Right atrium auricular region (tissue), 2 donors: ENCODE measurements around the gene ZNF160. TPM values are rescaled to one million over a fixed set of nuclear protein-coding genes. Genes with fewer than 3 reads are reported as not detected.
A peak's percentile ranks its signal among the peaks of the same experiment; 100 is the strongest.
"Not testable (repeated sequence)": the region's sequence is repeated elsewhere in the genome, so short reads cannot be mapped to it uniquely, and the experiment has no call there.

Experiments
- DNase-seq: peaks from one replicate; pipeline ENCODE4 v3.0.0-alpha.2; 2019; ENCODE audit warnings: low spot score
- H3K27ac ChIP-seq, 2 donors: fragments of 200-600 bp; sonication (generic); 1 replicate in 1 of 2; 2 replicates in 1 of 2; pipeline ENCODE4 v1.5.1; 2016 to 2019
- H3K27me3 ChIP-seq, 2 donors: fragments of 200-600 bp; sonication (generic); one replicate each; pipeline versions ENCODE4 v1.5.1 to v1.6.0; 2017 to 2019
- H3K36me3 ChIP-seq: fragments of 200-600 bp; sonication (generic); one replicate; pipeline ENCODE4 v1.5.1; 2016
- H3K4me1 ChIP-seq, 2 donors: fragments of 200-600 bp; sonication (generic); one replicate each; pipeline versions ENCODE4 v1.5.1 to v1.6.0; 2017 to 2019
- H3K4me3 ChIP-seq, 2 donors: fragments of 200-600 bp; sonication (generic); 1 replicate in 1 of 2; 2 replicates in 1 of 2; pipeline ENCODE4 v1.5.1; 2017 to 2019; ENCODE audit warnings: mild to moderate bottlenecking in 1 of 2, moderate library complexity in 1 of 2
- H3K9me3 ChIP-seq, 2 donors: fragments of 200-600 bp; sonication (generic); one replicate each; pipeline ENCODE4 v1.5.1; 2019
- total RNA-seq, 2 donors: library from RNA; depleted of rRNA; stranded (reverse); fragments of >200 nt; gene quantifications; one replicate each; pipeline ENCODE4 v1.1.0, GENCODE V29; 2016
- TF ChIP-seq, protein P1 (sequence below), 2 donors: fragments of 200-600 bp; sonication (generic); IDR thresholded peaks; one replicate each; pipeline ENCODE4 v1.5.1; 2019; ENCODE audit warnings: antibody characterized with exemption in 2 of 2

ZNF160 gene
- total RNA-seq, 2 donors from 2014 or later, result 16.6 to 19.2 TPM

DNA sequence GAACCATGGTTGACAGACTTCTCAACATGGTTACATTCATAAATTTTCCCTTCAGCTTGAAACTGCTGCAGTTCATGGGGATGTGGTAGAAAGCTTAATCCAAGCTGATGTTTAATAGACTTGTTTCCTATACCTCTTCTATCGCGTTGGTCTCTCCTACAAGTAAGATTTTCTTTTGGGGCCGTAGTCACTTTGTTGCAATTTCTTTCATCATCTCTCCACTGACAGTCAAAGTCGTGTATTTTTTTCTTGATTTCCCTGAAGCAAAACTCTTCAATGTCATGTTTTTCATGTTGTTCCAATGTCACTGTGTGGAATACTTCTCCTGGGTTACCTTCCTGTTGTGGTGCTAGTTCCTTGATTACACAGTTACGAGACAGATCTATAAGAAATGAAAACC lies 6.3 kb upstream of the ZNF160 start:
- peaks cover 43% of the 10 kb centered on the region for H3K36me3 ChIP-seq
- TF ChIP-seq, protein P1, sequence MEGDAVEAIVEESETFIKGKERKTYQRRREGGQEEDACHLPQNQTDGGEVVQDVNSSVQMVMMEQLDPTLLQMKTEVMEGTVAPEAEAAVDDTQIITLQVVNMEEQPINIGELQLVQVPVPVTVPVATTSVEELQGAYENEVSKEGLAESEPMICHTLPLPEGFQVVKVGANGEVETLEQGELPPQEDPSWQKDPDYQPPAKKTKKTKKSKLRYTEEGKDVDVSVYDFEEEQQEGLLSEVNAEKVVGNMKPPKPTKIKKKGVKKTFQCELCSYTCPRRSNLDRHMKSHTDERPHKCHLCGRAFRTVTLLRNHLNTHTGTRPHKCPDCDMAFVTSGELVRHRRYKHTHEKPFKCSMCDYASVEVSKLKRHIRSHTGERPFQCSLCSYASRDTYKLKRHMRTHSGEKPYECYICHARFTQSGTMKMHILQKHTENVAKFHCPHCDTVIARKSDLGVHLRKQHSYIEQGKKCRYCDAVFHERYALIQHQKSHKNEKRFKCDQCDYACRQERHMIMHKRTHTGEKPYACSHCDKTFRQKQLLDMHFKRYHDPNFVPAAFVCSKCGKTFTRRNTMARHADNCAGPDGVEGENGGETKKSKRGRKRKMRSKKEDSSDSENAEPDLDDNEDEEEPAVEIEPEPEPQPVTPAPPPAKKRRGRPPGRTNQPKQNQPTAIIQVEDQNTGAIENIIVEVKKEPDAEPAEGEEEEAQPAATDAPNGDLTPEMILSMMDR (IDR thresholded peaks at IDR 0.05), result no peak
- no peak for DNase-seq
- no peak overlapping the region for H3K4me3 ChIP-seq
- no peaks in the 10 kb centered on the region for H3K4me1 ChIP-seq
- no peaks in the 10 kb centered on the region for H3K9me3 ChIP-seq
- no peak overlapping the region for H3K27ac ChIP-seq
- no peaks in the 10 kb centered on the region for H3K27me3 ChIP-seq

DNA sequence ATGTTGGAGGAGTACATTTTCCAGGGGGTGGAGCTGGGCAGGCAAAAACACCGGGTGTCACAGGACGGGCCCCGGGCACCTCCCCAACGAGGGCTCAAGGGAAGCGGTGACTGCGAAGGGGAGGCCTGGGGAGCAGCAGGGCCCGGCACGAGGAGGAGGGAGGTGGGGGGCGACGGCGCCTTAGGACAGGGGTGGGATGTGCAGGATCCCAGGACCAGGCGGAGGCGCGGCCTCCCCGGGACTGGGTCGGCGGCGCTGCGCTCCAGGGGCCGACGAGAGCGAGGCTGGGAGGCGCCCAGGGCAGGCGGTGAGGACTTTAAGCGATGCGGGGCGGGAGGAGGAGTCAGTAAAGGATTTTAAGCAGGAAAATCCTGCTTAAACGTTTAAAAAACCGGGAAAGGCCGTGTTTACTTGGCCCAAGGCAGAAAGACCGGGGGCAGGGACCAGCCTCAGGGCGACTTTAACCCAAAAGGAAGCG lies 427 bp downstream of the ZNF160 start:
- H3K4me3 ChIP-seq, result peak overlapping the region; percentile 91 to 95
- DNase-seq, result peak; percentile 61

GRCh38 chr19:53102206-53102755 lies 941 bp downstream of the ZNF160 start:
- peak overlapping the region; percentile 91 to 95 for H3K4me3 ChIP-seq
- H3K36me3 ChIP-seq, result no peaks in the 10 kb centered on the region
- H3K9me3 ChIP-seq, result no peaks in the 10 kb centered on the region
- peak overlapping the region; percentile 95 to 99 for H3K27ac ChIP-seq
- TF ChIP-seq, protein P1 (IDR thresholded peaks at IDR 0.05), result no peak
- peaks cover 0 to 35% of the 10 kb centered on the region in 2 donors for H3K4me1 ChIP-seq
- no peaks in the 10 kb centered on the region for H3K27me3 ChIP-seq
- no peak for DNase-seq

More for the DNA sequence above, 427 bp downstream of the ZNF160 start:
- H3K9me3 ChIP-seq, result no peaks in the 10 kb centered on the region
- TF ChIP-seq, protein P1 (IDR thresholded peaks at IDR 0.05), result no peak
- no peaks in the 10 kb centered on the region for H3K27me3 ChIP-seq
- peaks cover under 1% of the 10 kb centered on the region for H3K36me3 ChIP-seq
- peak overlapping the region; percentile 95 to 99 for H3K27ac ChIP-seq
- peaks cover 0 to 35% of the 10 kb centered on the region in 2 donors for H3K4me1 ChIP-seq

GRCh38 chr19:53101518-53101917 lies 1.7 kb downstream of the ZNF160 start:
- Histone ChIP-seq H3K36me3 (no peaks in the 10 kb centered on the region), H3K4me1 (peaks cover 0 to 35% of the 10 kb centered on the region in 2 donors), H3K27ac (peak overlapping the region; percentile 95 to 99), H3K4me3 (peak overlapping the region in 1 of 2 donors; percentile 95), H3K27me3 (no peaks in the 10 kb centered on the region), H3K9me3 (no peaks in the 10 kb centered on the region)
- DNase-seq, result no peak
- TF ChIP-seq, protein P1 (IDR thresholded peaks at IDR 0.05), result no peak

GRCh38 chr19:53098570-53098969 lies 4.7 kb downstream of the ZNF160 start:
- H3K27me3 ChIP-seq, DNase-seq, H3K36me3 ChIP-seq, H3K27ac ChIP-seq, H3K4me3 ChIP-seq, H3K9me3 ChIP-seq: not testable (repeated sequence)
- peaks cover 0 to 49% of the 10 kb centered on the region in 2 donors for H3K4me1 ChIP-seq

- H3K27me3 ChIP-seq, H3K4me3 ChIP-seq, DNase-seq, H3K9me3 ChIP-seq, H3K36me3 ChIP-seq: not testable (repeated sequence)
- Histone ChIP-seq H3K4me1 (peaks cover 0 to 45% of the 10 kb centered on the region in 2 donors), H3K27ac (peak overlapping the region in 1 of 2 donors; percentile 21)
These were observed 6.1 kb downstream of the ZNF160 start for GRCh38 chr19:53096982-53097690.

- not testable (repeated sequence) for H3K9me3 ChIP-seq, H3K27me3 ChIP-seq, DNase-seq, H3K27ac ChIP-seq, H3K4me3 ChIP-seq, H3K36me3 ChIP-seq
- H3K4me1 ChIP-seq, result peaks cover 0 to 39% of the 10 kb centered on the region in 2 donors
These were observed 6.6 kb downstream of the ZNF160 start for GRCh38 chr19:53096579-53096978.
